CD4-positive, alpha-beta T cell treated with Interferon alpha-2 for 1 hour (primary cell): Measurements from ENCODE around the gene SUGCT.
"Not testable (repeated sequence)": the region's sequence is repeated elsewhere in the genome, so short reads cannot be mapped to it uniquely, and the experiment has no call there.

Source experiments
- DNase-seq, 2 donors: peaks; one replicate each; pipeline ENCODE4 v3.0.0-alpha.2; 2020 to 2022

The SUGCT gene

DNA sequence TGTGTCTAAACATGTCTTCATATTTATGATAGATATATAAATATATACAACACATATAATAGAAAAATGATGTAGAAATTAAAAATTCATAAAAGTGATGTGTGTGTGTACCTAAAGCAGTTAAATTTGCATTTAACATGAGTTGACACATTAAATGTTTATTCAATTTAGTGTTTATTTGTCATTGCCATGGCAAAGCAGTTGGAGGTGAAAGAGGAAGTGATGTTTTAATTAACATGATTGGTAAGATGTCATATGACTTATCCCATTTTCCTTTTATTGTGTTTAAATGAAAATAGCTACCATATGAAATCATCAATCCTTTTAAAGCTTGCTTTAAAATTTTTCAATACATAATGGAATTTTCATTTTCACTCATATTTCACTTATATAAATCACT is 452.6 kb downstream of the SUGCT start:
- no peak for DNase-seq

DNA sequence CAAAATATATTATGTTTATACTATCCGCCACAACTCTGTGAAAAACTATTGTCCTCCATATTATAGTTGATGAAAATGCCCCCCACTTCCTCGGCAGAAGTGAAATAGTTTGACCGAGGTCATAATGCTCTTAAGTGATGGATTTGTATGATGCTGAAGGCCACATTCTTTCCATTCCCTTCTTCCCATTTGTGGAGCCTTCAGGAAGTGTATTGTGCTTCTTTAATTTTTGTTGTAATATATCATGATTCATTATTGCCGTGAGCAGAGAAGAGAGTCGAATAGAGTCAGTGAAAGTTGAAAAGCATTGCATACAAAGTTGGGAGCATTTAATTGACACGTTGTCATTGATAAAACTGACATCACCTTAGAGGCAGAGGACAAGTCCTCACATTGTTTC is 460.3 kb downstream of the SUGCT start:
- DNase-seq = no peak

DNA sequence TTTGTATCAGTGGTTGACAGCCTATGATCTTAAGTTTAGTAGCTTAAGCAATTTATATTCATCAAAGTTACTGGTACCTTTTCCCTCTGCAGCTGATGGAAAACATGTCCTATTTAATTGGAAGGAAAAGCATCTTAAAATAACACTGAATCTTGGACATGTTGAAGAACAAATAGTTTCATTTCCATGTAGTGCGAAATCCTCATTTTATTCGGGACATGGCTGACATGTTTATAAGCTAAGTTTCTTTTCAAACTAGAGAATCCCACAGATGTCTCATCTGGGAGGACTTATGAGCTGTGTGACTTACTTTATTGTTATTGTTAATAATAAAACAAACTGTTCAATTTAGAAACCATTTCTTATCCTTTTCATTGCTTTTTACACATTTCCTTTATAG is 461.0 kb downstream of the SUGCT start:
- DNase-seq = no peak

DNA sequence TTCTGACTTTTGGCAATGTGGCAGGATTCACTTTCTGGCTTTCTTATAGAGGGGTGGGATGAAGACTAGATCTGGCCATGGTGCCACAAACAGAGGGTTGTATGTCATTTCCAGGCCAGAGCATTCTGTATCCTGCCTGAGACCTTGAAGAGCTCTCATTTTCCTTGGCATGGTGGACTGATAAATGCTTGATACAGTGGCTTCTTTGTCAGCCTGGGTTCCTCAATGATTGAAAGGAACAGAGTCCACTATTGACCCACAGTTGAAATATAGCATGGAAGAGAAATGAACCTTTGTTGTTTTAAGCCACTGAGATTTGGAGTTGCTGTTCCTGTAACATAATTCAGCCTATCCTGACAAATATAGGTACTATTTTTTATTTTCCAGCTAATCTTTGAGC is 462.7 kb downstream of the SUGCT start:
- no peak for DNase-seq

DNA sequence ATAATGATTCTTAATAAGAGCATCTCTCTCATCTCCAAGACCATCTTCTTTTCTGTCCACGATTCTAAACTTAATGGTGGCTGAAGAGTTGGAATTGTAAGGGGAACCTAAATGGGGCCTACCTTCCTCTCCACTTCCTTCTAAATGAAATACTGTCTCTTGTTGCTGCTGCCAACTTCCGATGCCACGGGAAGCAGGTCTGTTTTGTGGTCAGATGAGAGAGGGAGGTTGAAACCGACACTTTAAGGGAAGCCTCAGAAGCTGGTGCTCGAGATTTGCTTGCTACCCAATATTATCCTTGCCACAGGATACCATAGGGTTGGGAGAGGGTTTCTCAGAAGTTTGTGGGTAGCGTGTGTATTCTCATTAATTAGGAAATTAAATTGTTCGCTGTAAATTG is 464.1 kb downstream of the SUGCT start:
- no peak for DNase-seq

DNA sequence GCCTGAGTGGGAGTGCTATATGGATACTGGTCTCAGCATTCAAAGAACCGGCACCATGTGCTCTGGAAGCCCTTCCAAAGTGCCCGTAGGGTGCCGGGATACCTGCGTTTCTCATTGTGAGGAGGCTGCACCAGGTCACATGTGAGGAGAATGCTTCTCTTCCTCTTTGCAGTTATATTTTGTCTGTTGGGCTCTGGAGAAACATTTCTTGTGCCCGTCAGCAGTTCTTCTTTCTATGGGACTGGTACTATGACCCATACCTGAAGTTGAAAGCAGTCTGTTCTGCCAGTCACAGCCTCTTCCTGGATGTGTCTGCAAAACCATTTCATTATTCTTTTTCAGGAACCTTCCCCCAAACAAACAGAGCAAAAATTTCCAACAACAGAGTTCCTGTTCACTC is 465.0 kb downstream of the SUGCT start:
- DNase-seq = no peak

DNA sequence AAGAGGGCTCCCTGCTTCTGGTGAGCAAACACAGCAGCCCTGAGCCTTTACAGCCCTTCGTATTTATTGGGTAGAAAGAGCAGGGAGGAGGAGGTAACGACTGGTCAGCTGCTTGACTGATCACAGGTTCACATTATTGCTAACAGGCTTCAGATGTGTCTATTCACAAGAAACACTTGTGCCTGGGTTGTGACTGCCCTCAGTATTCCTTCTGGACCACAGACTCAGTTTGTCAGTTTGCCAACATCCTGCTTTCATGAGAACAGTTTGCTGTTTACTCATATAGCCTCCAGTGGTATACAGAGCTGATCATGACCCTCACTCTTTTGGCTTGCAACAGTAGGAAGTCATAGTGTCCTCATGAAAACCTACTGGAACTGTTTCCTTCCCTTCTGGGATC is 467.5 kb downstream of the SUGCT start:
- DNase-seq = not testable (repeated sequence)

DNA sequence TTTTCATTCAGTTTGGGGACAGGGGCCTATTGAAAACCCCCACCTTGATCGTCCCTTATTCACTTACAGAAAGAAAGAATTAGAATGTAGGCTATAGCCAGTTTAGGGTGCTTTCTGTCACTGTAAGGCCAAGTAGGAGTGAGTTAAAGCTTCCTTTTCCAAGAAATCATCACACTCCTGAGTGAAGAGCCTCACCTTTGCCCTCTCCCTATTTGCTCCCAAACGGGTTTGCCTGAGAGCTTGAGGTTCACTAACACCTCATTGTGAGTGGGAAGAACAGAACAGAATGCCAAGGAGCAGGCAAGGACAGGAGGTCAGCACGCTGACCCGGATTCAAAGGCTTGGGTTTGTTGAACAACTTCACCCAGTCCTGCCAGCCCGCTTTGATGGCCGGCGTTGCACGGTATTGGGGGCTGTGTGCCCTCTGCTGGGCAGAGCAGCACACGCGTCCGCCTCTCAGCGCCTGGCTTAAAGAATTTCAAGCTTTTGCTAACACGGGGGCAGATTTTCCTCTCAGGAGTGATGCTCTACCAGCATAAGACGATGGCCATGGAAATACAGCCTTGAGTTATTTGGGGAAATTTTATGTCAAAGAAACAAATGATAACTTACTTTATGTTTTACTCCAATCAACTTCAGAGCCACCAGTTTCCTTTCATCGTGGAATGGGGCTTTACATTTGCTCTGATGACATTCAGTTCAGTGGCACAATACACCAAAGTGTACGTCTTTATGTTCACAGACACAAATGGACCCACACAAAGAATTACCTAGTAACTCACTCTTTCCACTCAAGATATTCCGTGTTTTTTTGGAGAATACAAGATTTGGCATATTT is 470.0 kb downstream of the SUGCT start:
- peak in 1 of 2 donors; percentile 5 for DNase-seq

DNA sequence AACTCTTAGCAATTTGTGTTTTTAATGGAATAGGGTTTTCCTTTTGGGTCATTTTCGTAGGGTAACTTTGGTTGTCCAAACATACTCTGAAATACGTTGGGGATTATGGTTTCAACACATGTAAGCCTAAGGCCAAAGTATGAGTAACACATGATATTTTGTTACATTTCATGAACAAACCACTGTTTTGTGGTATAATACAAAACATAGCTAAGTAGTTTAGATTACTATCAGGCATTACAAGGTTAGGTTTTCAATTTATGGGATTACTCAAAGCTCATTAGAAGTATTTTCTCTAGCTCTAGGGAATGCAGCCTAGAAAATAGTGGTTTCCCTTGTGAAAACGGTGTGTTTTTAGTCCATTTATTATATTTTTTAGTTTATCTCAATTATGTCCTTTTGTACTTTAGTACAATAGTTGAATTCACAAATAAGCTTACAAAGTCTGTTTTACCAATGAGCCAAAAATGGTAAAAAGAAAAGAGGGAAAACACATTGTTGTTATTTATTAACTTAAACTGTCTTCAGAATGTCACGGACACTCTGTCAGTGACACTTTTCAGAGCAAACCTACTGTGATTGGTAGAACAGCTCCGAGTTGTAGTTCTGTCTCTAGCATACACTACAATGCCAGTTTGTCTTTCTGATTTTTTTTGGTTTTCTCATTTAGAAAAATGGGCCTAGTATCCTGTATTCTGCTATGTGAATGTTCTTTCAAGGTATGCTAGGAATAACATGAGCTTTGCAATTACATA is 473.7 kb downstream of the SUGCT start:
- no peak for DNase-seq

DNA sequence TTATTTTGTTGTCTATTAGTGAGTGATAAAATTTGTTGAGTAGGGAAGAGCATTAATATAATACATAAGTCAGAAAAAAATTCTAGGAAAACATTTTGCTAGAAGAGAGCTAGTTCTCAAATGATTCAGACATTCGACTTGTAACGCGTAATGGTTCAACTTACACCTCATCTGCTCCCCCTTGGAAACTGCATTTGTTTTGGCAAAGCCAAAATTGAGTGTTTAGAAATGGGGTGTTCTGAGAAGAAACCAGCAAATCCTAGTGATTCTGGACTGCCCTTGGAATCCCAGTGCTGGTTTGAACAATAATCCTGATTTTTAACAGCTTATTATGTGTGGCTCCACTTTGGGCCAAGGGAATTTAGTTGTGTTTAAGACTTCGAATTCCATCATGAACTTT is 475.7 kb downstream of the SUGCT start:
- DNase-seq = no peak

DNA sequence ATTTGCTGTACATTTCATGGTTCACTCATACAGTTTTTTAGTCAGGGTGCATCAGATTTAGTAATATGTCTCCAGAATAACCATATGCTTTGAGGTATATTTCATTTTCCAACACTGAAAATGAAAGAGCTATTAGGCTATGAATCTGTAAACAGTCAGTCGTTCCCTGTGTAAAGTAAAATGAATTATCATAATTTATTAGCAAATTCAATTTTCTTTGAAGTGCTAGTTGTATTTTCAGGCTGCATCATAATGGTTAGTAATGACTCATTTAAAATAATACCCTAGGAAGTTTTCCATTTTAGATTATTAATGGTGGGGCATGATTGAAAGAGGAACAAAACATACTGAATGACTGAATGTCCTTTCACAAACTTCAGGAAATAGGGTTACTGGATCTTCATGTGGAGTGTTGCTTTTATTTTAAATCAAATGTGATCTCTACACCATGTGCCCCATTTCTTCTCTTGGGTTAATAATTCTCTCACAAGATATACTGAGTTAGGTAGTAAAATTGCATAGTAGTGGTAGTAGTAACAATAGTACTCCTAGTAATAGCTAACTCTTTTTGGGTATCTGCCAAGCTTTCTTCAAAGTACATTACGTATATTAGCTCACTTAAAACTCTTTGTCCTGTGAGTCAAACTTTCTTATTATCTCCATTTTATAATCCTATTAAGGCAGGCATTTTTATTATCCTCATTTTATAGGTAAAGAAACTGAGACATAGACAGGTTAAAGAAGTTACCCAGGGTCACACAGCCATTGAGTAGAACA is 476.5 kb downstream of the SUGCT start:
- DNase-seq = no peak

DNA sequence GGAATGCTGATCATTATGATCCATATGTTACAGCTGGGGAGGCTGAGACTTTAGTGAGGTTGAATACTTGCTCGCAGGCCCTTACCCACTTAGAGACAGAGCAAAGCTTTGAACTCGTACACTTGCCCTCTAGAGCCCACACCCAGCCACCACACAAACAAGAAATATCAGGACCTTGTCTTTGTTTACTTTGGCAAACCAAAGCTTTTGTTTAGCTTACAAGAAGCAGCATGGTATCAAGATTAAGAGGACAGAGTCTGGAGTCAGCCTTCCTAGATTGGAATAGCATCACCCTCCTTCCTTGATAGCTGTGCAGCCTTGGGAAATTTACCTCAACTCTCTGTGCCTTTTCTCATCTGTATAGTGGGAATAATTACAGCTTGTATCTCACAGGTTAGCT is 477.5 kb downstream of the SUGCT start:
- DNase-seq = no peak

DNA sequence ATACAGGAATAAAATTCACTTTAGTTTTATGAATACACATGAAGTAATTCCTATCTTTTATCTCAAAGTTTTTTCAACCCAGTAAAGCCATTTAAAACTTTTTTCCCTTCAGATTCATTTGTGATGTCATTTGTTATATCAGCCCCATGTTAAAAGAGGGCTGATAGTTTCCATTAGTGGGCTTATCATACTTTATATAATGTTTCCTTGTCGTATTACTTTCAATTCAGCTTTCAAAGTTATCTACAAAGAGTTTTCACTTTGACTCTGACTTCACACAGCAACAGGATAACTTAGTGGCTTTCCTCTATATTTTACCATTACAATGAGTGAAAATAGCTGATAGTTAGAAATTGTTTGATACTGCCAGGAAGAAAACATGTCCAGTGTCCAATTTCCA is 484.8 kb downstream of the SUGCT start:
- no peak for DNase-seq

DNA sequence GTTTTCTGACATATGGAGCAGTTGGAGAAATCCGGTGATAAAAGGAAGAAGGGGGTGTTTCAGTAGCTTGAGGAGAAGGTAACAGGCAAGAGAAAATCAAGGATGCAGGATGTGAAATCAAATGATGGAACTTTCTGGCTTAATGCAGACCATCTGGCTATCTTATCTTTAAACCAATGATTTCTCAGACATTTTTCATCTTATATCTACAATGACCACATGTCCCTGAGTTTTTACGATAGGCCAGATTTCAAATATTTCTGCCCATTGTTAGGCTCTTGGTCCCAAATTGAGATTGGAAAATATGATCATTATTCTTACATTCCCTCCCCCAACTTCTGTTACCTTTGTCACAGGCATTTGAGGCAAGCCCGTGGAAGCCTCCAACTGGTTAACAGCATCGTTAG is 486.8 kb downstream of the SUGCT start:
- no peak for DNase-seq

DNA sequence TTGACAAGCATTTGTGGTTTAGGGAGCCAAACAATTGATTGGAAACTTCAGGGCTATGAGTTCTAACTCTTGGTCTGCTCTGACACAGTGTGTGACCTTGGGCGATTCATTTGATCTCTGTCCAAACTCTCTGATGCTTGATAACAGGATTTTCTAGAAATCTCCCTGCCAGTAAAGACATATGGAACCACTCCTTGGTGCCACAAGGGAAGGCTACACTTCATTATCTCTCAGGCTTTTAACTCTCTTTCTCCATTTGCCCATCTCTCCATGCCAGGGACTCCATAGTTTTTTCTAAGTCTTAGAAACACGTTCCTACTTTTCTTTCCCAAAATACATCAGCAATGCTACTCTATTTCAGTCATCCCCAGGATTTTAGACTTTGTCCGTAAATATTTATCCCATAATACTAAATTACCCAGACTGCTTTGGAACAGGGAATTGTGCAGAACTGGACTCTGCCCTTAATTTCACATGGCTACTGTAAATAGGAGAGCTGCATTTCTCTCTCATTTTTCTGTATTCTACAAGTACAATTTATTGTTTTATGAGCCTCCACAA is 488.2 kb downstream of the SUGCT start:
- no peak for DNase-seq

DNA sequence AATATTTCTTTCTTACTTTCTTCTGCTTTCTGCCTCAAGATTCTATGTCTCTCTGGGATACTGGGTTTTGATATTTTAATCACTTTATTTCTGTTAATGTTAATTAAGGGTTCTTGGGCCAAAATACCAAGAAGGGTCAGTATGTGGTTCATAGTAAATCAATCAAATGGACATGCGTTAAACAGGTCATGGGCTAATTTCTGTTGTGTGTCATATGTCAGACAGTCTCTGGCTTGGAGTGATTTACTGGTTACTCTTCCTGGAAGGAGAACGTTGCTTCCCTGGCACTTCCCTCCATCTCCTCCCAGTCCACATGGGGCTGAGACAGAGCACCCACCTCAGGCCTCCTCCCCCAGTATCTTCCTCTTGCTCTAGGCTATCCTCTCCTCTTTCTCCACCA is 489.1 kb downstream of the SUGCT start:
- DNase-seq = no peak

DNA sequence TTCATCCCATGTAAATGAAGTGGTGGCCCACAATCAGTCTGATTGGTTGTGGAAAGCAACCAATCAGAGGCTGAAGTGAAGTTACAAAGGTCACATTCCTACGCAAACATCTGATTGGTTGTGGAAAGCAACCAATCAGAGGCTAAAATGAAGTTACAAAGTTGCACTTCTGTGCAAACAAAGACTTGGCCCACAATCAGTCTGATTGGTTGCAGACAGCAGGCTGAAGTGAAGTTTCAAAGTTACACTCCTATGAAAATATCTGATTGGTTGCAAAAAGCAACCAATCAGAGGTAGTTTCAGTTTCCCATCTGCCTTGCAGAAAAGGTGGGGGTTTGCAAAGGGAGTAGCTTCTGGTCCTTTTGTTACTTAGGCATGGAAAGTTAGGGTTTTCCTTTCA is 492.6 kb downstream of the SUGCT start:
- DNase-seq = not testable (repeated sequence)

DNA sequence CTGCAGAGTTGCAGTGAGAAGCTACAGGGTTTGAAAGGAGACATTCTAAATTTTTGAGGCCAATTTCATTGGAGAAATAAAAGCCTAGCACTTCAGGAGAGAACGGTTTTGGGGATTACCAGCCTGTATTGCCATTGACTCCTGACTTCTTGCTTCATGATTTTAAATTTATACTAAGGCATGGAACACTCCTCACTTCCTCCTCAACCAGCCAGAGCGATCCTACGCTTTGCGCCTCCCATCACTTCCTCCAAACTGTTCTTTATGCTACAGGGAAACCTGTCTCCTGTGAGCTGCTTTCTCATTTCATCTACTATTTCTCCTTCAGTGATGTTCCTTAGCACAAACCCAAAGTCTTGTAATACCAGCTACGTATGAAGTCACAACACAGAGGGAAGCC is 495.1 kb downstream of the SUGCT start:
- DNase-seq = no peak

DNA sequence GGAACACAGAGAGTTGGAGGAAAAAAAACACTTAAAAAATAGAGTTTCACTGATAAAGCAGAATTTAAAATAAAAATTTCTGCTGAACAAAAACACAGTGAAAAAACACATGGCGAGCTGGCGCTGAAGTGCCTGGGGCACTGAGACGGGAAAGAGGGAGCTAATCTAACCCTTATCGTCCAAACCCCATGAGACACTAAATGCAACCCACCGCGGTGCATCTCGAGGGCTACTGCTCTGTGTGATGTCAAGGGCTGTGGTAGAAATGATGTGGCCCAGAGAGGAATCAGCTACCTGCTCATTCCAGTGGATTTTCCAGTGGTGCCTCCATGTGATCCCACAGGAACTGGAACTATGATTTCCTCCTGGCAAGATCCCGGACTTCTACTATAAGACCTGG is 499.3 kb downstream of the SUGCT start:
- DNase-seq = no peak

DNA sequence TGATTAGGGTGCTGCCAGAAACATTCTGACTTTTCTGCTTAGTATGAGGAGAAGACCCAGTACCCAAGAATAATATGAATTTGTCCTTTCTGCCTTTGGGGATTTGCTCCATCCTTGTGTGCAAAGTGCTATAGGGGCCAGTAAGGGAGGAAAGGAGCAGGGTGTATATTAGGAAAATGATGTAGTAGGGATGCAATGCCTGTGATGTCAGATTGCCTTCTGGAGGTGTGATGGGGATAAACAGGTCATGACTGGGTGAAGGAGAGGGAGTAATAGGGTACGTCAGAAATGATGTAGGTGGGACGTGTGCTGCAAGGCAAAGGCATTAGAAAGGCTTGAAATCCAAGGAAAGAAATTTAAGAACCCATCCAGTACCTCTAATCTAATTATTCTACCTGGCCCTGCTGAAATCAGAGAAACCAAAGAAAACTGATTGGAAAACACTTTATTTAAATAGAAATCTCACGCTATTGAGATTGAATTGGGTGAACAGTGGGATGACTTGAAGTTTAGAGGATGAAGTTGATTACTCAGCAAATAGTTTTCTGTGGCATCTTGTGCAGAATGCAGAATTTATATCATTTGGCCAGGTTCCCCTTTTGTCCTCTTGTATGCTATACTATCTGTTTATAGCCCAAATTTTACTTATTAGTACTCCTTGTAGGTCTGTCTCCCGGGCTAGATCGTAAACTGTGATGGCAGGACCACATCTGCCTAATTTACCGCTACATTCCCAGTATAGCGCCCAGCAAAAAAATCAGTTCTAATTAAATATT is 503.9 kb downstream of the SUGCT start:
- no peak for DNase-seq

DNA sequence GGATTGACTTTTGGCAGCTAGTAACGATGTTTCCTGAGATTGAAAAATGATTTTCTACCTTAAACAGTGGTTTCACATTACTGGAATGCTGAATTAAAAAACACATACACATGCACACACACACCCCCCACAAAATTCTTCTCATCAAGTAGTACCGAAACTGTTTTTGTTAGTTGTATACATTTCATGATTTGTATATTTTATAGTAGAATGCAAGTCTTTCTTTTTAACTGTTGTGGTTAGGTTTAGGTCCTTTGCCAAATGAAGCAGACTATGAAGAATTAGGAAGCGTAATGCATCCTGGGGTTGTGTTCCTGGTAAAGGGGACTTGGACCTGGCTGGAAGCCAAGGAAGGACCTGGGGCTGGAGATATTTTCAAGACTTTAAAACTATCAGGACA is 505.8 kb downstream of the SUGCT start:
- DNase-seq = no peak

DNA sequence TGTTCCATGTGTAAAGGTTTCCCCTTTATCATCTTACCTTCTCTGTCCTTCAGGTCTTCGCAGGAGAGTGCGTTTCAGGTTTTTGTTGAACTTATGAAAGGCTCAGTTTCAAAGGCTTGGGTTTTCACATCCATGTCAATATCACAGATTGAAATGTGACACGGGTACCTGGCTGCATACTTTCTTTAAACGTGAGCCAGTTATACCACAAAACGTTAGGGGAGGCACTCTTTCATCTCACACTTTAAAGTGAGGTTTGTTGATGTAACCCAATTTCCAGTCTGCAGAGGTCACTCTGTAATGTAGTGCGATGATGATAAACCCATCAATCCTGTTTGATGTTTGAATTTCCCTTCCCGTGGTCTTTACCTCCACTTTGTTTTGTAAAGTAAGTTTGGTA is 506.9 kb downstream of the SUGCT start:
- no peak for DNase-seq

DNA sequence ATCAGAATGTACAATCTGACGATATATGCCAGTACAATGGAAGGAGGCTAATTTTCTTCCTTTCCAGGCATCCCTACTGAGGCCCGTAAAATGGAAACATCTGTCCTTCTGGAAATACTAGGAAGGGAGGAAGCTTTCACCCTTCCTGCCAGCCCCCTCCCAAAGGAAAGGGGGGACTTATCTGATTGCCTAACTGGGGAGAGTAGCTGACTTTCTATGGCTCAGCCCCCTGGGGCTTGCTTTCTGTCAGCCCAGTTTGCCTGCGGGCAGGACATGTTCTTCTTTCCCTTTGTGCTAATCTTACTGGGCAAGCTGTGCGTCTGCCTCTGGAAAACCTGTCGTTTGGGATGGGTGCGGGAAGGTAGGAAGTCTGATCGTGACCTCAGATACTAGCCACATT is 508.9 kb downstream of the SUGCT start:
- DNase-seq = no peak
